Stimulated activated naive B cell treated with anti-CD40 and anti-IgM and Interleukin-4, amounts not matched to agents 10 μg/mL and 1 μg/mL and 100 μg/mL, for 72 hours (primary cell): ENCODE measurements around the gene ZNRF3.
"Not testable (repeated sequence)": the region's sequence is repeated elsewhere in the genome, so short reads cannot be mapped to it uniquely, and the experiment has no call there.

Experiments
- ATAC-seq, 2 donors: fragments of 150-1000 bp; cut with Tn5 transposase; replicated peaks; 2 replicates each; pipeline ENCODE4 v1.10.0; 2021; ENCODE audit warnings: moderate library complexity in 1 of 2
- DNase-seq: peaks from one replicate; pipeline ENCODE4 v3.0.0; 2021
- H3K27ac Mint-ChIP-seq: one replicate; pipeline ENCODE4 v1.8.0; 2022; ENCODE audit warnings: mild to moderate bottlenecking, mixed read lengths
- H3K27me3 Mint-ChIP-seq, 2 donors: one replicate each; pipeline ENCODE4 v1.8.0; 2022; ENCODE audit warnings: mixed read lengths in 2 of 2
- H3K36me3 Mint-ChIP-seq, 2 donors: one replicate each; pipeline ENCODE4 v1.8.0; 2022; ENCODE audit warnings: mixed read lengths in 2 of 2, mild to moderate bottlenecking in 1 of 2
- H3K4me1 Mint-ChIP-seq, 2 donors: one replicate each; pipeline ENCODE4 v1.8.0; 2022; ENCODE audit warnings: mixed read lengths in 2 of 2, mild to moderate bottlenecking in 1 of 2
- H3K4me3 Mint-ChIP-seq, 2 donors: one replicate each; pipeline ENCODE4 v1.8.0; 2022; ENCODE audit warnings: mild to moderate bottlenecking in 2 of 2, mixed read lengths in 2 of 2, moderate library complexity in 1 of 2
- H3K9me3 Mint-ChIP-seq, 2 donors: one replicate each; pipeline ENCODE4 v1.8.0; 2022; ENCODE audit warnings: mixed read lengths in 2 of 2, mild to moderate bottlenecking in 1 of 2

The ZNRF3 gene

GRCh38 chr22:28989912-28990311 lies 106.5 kb downstream of the ZNRF3 start:
- no peak for DNase-seq
- H3K27me3 Mint-ChIP-seq: peaks cover 3 to 6% of the 10 kb centered on the region in 2 donors
- H3K4me3 Mint-ChIP-seq: no peak overlapping the region
- H3K36me3 Mint-ChIP-seq: peaks cover 3 to 5% of the 10 kb centered on the region in 2 donors
- ATAC-seq: no peak
- no peak overlapping the region for H3K27ac Mint-ChIP-seq
- no peaks in the 10 kb centered on the region for H3K4me1 Mint-ChIP-seq
- peaks cover 0 to 2% of the 10 kb centered on the region in 2 donors for H3K9me3 Mint-ChIP-seq

- H3K27ac Mint-ChIP-seq: no peak overlapping the region
- H3K4me3 Mint-ChIP-seq: no peak overlapping the region
- H3K9me3 Mint-ChIP-seq: no peaks in the 10 kb centered on the region
- H3K4me1 Mint-ChIP-seq: no peaks in the 10 kb centered on the region
- H3K27me3 Mint-ChIP-seq: peaks cover 0 to 3% of the 10 kb centered on the region in 2 donors
- no peak for DNase-seq
- peaks cover 3 to 5% of the 10 kb centered on the region in 2 donors for H3K36me3 Mint-ChIP-seq
- no peak for ATAC-seq
Measured at GRCh38 chr22:28992565-28993356, 109.4 kb downstream of the ZNRF3 start.

DNA sequence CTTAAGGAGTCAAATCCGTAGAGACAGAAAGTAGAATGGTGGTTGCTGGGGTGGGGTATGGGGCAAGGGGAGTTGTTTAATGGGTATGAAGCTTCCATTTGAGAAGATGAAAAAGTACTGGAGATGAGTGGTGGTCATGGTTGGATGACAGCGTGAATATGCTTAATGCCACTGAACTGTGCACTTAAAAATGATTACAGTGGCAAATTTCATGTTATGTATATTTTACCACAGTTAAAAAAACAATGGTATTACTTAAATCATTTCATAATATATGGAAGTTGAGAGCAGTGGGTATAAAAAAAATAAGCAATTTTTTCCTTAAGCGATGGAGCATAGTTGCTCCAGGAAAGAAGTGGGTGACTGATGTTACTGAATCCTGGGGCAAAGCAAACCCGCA lies 111.2 kb downstream of the ZNRF3 start:
- H3K27me3 Mint-ChIP-seq: peaks cover 0 to 3% of the 10 kb centered on the region in 2 donors
- H3K36me3 Mint-ChIP-seq: peaks cover 3 to 5% of the 10 kb centered on the region in 2 donors
- H3K4me3 Mint-ChIP-seq: no peak overlapping the region
- no peak overlapping the region for H3K27ac Mint-ChIP-seq
- no peaks in the 10 kb centered on the region for H3K9me3 Mint-ChIP-seq
- ATAC-seq (no peak), DNase-seq (no peak)
- H3K4me1 Mint-ChIP-seq: no peaks in the 10 kb centered on the region

- Mint-ChIP-seq H3K4me3 (no peak overlapping the region), H3K27ac (no peak overlapping the region), H3K36me3 (peaks cover 3 to 6% of the 10 kb centered on the region in 2 donors), H3K27me3 (peaks cover 0 to 3% of the 10 kb centered on the region in 2 donors), H3K4me1 (no peaks in the 10 kb centered on the region), H3K9me3 (no peaks in the 10 kb centered on the region)
- DNase-seq: no peak
- ATAC-seq: no peak
Measured at GRCh38 chr22:28995551-28995950, 112.2 kb downstream of the ZNRF3 start.

- no peak overlapping the region for H3K4me3 Mint-ChIP-seq
- H3K27me3 Mint-ChIP-seq: peaks cover 0 to 3% of the 10 kb centered on the region in 2 donors
- ATAC-seq (no peak), DNase-seq (no peak)
- H3K4me1 Mint-ChIP-seq: no peaks in the 10 kb centered on the region
- no peak overlapping the region for H3K27ac Mint-ChIP-seq
- H3K9me3 Mint-ChIP-seq: no peaks in the 10 kb centered on the region
- H3K36me3 Mint-ChIP-seq: peaks cover 3 to 8% of the 10 kb centered on the region in 2 donors
Measured at GRCh38 chr22:28997342-28997741, 114.0 kb downstream of the ZNRF3 start.

- peaks cover 0 to 6% of the 10 kb centered on the region in 2 donors for H3K36me3 Mint-ChIP-seq
- no peak overlapping the region for H3K27ac Mint-ChIP-seq
- H3K9me3 Mint-ChIP-seq: no peaks in the 10 kb centered on the region
- peaks cover 4 to 5% of the 10 kb centered on the region in 2 donors for H3K27me3 Mint-ChIP-seq
- H3K4me1 Mint-ChIP-seq: no peaks in the 10 kb centered on the region
- DNase-seq (no peak), ATAC-seq (no peak)
- no peak overlapping the region for H3K4me3 Mint-ChIP-seq
Measured at GRCh38 chr22:28998681-28999080, 115.3 kb downstream of the ZNRF3 start.

- DNase-seq (no peak), ATAC-seq (no peak)
- H3K27ac Mint-ChIP-seq: no peak overlapping the region
- peaks cover 0 to 6% of the 10 kb centered on the region in 2 donors for H3K36me3 Mint-ChIP-seq
- peaks cover 4 to 11% of the 10 kb centered on the region in 2 donors for H3K27me3 Mint-ChIP-seq
- no peaks in the 10 kb centered on the region for H3K9me3 Mint-ChIP-seq
- no peak overlapping the region for H3K4me3 Mint-ChIP-seq
- no peaks in the 10 kb centered on the region for H3K4me1 Mint-ChIP-seq
Measured at GRCh38 chr22:28999510-28999909, 116.1 kb downstream of the ZNRF3 start.

- peaks cover 7 to 14% of the 10 kb centered on the region in 2 donors for H3K27me3 Mint-ChIP-seq
- no peak overlapping the region for H3K27ac Mint-ChIP-seq
- ATAC-seq: no peak
- no peak for DNase-seq
- H3K9me3 Mint-ChIP-seq: no peaks in the 10 kb centered on the region
- H3K36me3 Mint-ChIP-seq: peaks cover 0 to 6% of the 10 kb centered on the region in 2 donors
- H3K4me3 Mint-ChIP-seq: no peak overlapping the region
- H3K4me1 Mint-ChIP-seq: no peaks in the 10 kb centered on the region
Measured at GRCh38 chr22:28999919-29000556, 116.7 kb downstream of the ZNRF3 start.

- H3K9me3 Mint-ChIP-seq: no peaks in the 10 kb centered on the region
- no peak for ATAC-seq
- H3K36me3 Mint-ChIP-seq: peaks cover 0 to 6% of the 10 kb centered on the region in 2 donors
- H3K4me1 Mint-ChIP-seq: no peaks in the 10 kb centered on the region
- DNase-seq: no peak
- peaks cover 8 to 20% of the 10 kb centered on the region in 2 donors for H3K27me3 Mint-ChIP-seq
- no peak overlapping the region for H3K4me3 Mint-ChIP-seq
- H3K27ac Mint-ChIP-seq: no peak overlapping the region
Measured at GRCh38 chr22:29000641-29001040, 117.3 kb downstream of the ZNRF3 start.

DNA sequence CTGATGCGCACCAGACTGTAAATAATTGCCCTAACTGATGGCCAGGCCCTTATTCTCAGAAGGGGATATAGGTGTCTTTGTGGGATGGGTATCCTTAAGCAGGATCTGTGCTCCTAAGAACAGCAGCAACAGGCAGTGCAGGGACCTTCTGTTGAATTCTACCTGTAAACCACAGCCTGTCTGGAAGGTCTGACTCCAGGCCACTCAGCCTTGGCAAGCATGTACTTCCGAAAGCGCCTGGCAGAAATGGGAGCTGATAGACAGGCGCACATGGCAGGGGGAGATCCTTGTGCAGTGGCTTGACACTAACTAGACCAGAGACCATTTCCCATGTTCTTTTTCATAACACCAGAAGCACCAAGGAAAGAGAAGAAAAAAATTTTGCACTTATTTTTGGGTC lies 119.2 kb downstream of the ZNRF3 start:
- no peak overlapping the region for H3K27ac Mint-ChIP-seq
- ATAC-seq: no peak

GRCh38 chr22:29003552-29003951 lies 120.2 kb downstream of the ZNRF3 start:
- DNase-seq (no peak), ATAC-seq (no peak)
- H3K4me1 Mint-ChIP-seq: no peaks in the 10 kb centered on the region
- peaks cover 16 to 38% of the 10 kb centered on the region in 2 donors for H3K27me3 Mint-ChIP-seq
- H3K27ac Mint-ChIP-seq: no peak overlapping the region
- H3K9me3 Mint-ChIP-seq: no peaks in the 10 kb centered on the region
- peaks cover 2 to 6% of the 10 kb centered on the region in 2 donors for H3K36me3 Mint-ChIP-seq
- H3K4me3 Mint-ChIP-seq: no peak overlapping the region

More for the DNA sequence above, 119.2 kb downstream of the ZNRF3 start:
- no peak for DNase-seq
- Mint-ChIP-seq H3K4me3 (no peak overlapping the region), H3K27me3 (peaks cover 16 to 34% of the 10 kb centered on the region in 2 donors), H3K4me1 (no peaks in the 10 kb centered on the region), H3K9me3 (no peaks in the 10 kb centered on the region), H3K36me3 (peaks cover 2 to 6% of the 10 kb centered on the region in 2 donors)

DNA sequence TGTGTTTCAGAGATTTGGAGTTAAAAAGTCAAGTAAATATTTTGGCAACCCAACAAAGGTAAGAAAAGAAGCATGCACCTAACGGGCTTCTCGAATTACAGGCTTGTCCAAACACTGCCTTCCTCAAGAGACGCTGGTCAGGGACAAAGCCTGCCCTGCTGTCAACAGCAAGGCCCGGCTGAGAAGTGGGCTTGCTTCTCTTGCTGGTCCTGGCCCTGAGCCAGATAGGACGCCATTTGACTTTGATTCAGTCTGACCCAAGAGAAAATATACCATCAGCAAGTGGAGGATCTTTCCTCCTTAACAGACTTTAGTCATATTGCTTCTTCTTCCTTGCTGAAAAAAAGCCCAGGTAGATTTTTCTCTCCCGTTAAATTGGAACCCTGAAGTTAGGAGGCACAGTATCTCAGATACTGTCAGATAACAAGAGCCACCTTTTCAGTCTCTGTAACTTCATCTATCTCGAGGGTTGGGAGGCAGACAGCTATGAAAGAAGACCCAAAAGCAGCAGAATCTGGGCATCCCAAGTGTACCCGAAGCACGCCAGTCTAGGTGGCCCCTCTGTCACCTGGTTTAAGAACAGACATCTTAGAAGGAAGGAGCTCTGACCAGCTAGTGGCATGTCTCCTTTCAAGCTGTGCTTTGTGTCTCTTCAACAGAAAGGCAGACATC lies 120.7 kb downstream of the ZNRF3 start:
- Mint-ChIP-seq H3K27me3 (peaks cover 16 to 38% of the 10 kb centered on the region in 2 donors), H3K9me3 (no peaks in the 10 kb centered on the region), H3K4me3 (no peak overlapping the region), H3K36me3 (peaks cover 2 to 6% of the 10 kb centered on the region in 2 donors), H3K4me1 (no peaks in the 10 kb centered on the region), H3K27ac (no peak overlapping the region)
- no peak for ATAC-seq
- no peak for DNase-seq

DNA sequence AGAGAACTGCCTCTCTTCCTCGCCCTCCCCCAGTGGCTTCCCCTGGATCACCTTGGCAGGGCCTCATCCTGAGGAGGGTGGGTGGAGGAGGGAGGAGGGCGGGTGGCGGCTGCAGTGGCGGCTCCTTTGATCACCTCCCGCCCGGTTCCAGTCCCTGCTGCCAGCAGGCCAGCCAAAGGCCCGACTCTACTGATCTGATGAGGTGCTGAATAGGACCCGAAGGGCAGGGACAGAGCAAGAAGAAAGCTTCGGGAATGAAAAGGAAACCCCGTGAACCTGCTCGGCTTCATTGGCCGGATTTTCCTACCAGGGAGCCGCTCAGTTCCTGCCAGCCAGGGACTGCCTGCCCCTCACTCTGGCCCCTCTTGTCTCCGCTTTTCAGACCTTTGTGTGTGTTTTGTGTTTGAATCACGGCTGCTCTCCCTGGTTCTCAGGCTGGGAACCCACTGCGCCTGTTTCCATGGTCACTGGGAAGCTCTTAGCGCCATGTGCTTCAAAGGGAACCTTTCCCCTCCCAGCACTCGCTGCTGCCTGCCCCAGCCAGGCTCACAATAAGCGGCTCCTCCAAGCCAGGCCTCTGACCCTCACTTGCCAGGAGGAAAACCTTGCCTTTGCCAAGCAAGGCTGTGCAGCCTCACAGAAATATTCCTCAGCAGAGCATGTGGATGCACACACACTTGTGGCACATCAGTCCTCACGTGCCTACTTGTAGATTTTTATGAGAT lies 121.4 kb downstream of the ZNRF3 start:
- H3K4me3 Mint-ChIP-seq: no peak overlapping the region
- peaks cover 2 to 6% of the 10 kb centered on the region in 2 donors for H3K36me3 Mint-ChIP-seq
- no peak overlapping the region for H3K27ac Mint-ChIP-seq
- ATAC-seq (no peak), DNase-seq (no peak)
- H3K4me1 Mint-ChIP-seq: no peaks in the 10 kb centered on the region
- no peaks in the 10 kb centered on the region for H3K9me3 Mint-ChIP-seq
- peaks cover 16 to 38% of the 10 kb centered on the region in 2 donors for H3K27me3 Mint-ChIP-seq

GRCh38 chr22:29005754-29006153 lies 122.4 kb downstream of the ZNRF3 start:
- H3K27ac Mint-ChIP-seq, H3K36me3 Mint-ChIP-seq, H3K4me3 Mint-ChIP-seq, H3K4me1 Mint-ChIP-seq, H3K9me3 Mint-ChIP-seq, ATAC-seq, DNase-seq: not testable (repeated sequence)
- H3K27me3 Mint-ChIP-seq: peaks cover 16 to 44% of the 10 kb centered on the region in 2 donors
